ENCODE measurements around the gene MNX1. TPM values are rescaled to one million over a fixed set of nuclear protein-coding genes. Genes with fewer than 3 reads are reported as not detected.

Gene MNX1
- total RNA-seq, 4 donors from 2014 or later: not detected

GRCh38 chr7:156979007-156979606 is 31.4 kb downstream of the MNX1 start:
- ATAC-seq (ENCODE audit: low FRiP score) (no peak), DNase-seq (ENCODE audit: low spot score) (no peak)
- no peak for TF ChIP-seq CTCF (IDR thresholded peaks at IDR 0.05)

GRCh38 chr7:156975620-156976019 is 34.8 kb downstream of the MNX1 start:
- DNase-seq (ENCODE audit: low spot score) (no peak), ATAC-seq (ENCODE audit: low FRiP score) (no peak)
- no peak for TF ChIP-seq CTCF (IDR thresholded peaks at IDR 0.05)

- no peak for DNase-seq (ENCODE audit: low spot score)
- TF ChIP-seq CTCF (IDR thresholded peaks at IDR 0.05): no peak
- ATAC-seq (ENCODE audit: low FRiP score): no peak
These were observed 40.5 kb downstream of the MNX1 start for GRCh38 chr7:156969972-156970420.

- no peak for TF ChIP-seq CTCF (IDR thresholded peaks at IDR 0.05)
- DNase-seq (ENCODE audit: low spot score) (no peak), ATAC-seq (ENCODE audit: low FRiP score) (no peak)
These were observed 42.3 kb downstream of the MNX1 start for GRCh38 chr7:156968183-156968582.

GRCh38 chr7:156966387-156966786 is 44.1 kb downstream of the MNX1 start:
- no peak for ATAC-seq (ENCODE audit: low FRiP score)
- TF ChIP-seq CTCF (IDR thresholded peaks at IDR 0.05): no peak
- DNase-seq (ENCODE audit: low spot score): no peak

- TF ChIP-seq CTCF (IDR thresholded peaks at IDR 0.05): no peak
- DNase-seq (ENCODE audit: low spot score) (no peak), ATAC-seq (ENCODE audit: low FRiP score) (no peak)
These were observed 45.5 kb downstream of the MNX1 start for GRCh38 chr7:156964971-156965370.

- DNase-seq (ENCODE audit: low spot score) (no peak), ATAC-seq (ENCODE audit: low FRiP score) (no peak)
- TF ChIP-seq CTCF (IDR thresholded peaks at IDR 0.05): no peak
These were observed 47.0 kb downstream of the MNX1 start for GRCh38 chr7:156963472-156963871.

Data from omental fat pad (tissue), 4 donors.